Stimulated activated CD8-positive, alpha-beta memory T cell treated with anti-CD3 and anti-CD28 coated beads, Interleukin-15, amount 100 ng/mL, for 24 hours (primary cell): ENCODE results near the gene RAB11FIP2.
A peak's percentile ranks its signal among the peaks of the same experiment; 100 is the strongest.
"Not testable (repeated sequence)": the region's sequence is repeated elsewhere in the genome, so short reads cannot be mapped to it uniquely, and the experiment has no call there.

Experiments
- DNase-seq: peaks from one replicate; pipeline ENCODE4 v3.0.0-alpha.2; 2020; ENCODE audit warnings: low read depth

RAB11FIP2 gene, protein sequence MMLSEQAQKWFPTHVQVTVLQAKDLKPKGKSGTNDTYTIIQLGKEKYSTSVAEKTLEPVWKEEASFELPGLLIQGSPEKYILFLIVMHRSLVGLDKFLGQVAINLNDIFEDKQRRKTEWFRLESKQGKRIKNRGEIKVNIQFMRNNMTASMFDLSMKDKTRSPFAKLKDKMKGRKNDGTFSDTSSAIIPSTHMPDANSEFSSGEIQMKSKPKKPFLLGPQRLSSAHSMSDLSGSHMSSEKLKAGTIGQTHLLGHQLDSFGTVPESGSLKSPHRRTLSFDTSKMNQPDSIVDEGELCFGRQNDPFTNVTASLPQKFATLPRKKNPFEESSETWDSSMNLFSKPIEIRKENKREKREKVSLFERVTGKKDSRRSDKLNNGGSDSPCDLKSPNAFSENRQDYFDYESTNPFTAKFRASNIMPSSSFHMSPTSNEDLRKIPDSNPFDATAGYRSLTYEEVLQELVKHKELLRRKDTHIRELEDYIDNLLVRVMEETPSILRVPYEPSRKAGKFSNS

GRCh38 chr10:118046395-118047156 lies at the start of gene RAB11FIP2:
TSS of gene RAB11FIP2 (minus strand) at chr10:118046941. CDS start at chr10:118046163, 778 bp downstream.
- DNase-seq: peak; percentile 90

- DNase-seq: no peak
Observed at GRCh38 chr10:118096022-118096421, 49.3 kb upstream of the RAB11FIP2 start.

GRCh38 chr10:118092209-118092608 lies 45.5 kb upstream of the RAB11FIP2 start:
- DNase-seq: no peak

- DNase-seq: no peak
Observed at GRCh38 chr10:118080817-118081216, 34.1 kb upstream of the RAB11FIP2 start.

DNA sequence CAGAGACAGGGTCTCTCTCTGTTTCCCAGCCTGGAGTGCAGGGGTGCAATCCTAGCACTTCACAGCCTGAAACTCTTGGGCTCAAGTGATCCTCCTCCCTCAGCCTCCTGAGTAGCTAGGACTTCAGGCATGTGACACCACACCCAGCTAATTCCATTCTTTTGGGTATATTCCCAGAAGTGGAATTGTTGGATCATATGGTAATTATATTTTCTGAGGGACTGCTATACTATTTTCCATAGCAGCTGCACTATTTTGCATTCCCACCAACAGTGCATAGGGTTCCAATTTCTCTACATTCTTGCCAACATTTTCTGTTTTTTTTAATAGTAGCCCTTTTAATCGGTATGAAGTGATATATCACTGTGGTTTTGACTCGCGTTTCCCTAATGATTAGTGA lies 30.0 kb upstream of the RAB11FIP2 start:
- DNase-seq: no peak

GRCh38 chr10:118072840-118073239 lies 26.1 kb upstream of the RAB11FIP2 start:
- DNase-seq: no peak

- not testable (repeated sequence) for DNase-seq
Observed at GRCh38 chr10:118067389-118067788, 20.6 kb upstream of the RAB11FIP2 start.

GRCh38 chr10:118062798-118063238 lies 16.1 kb upstream of the RAB11FIP2 start:
- no peak for DNase-seq

DNA sequence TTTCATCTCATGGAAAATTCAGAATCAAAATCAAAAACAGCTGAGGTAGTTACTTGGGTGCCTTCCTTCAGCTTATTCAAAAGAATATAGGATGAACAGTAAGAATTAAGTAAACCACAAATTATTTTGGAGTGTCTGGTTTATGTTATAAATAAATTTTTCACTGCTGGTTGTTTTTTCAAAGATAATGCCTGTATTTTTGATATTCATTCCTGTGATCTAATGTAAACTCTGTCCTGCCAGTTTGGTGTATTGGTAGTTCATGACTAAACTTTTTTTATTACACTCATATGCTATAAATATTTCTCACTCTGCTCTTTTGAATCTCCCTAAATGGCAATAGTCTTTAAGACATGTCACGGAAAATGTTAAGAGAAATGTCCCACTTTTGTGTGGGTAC lies 11.6 kb upstream of the RAB11FIP2 start:
- no peak for DNase-seq

DNA sequence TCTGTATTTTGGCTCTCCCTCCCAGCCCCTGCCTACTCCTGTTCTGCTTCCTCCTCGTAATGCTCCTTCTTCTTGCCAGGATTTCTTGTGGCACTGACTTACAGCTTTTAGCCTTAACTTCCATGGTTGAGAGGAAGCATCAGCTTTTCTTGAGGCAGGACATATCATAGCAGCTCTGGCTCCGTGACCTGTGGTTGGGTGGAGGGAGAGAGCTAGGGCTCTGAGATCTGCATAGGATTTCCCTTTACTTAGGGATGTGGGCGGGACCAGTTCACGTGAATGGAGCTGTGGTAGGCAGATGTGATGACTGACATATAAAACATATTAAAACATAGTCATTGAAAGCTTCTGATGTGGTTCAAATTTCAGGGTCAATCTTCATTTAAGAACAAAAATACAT lies 10.6 kb upstream of the RAB11FIP2 start:
- no peak for DNase-seq

DNA sequence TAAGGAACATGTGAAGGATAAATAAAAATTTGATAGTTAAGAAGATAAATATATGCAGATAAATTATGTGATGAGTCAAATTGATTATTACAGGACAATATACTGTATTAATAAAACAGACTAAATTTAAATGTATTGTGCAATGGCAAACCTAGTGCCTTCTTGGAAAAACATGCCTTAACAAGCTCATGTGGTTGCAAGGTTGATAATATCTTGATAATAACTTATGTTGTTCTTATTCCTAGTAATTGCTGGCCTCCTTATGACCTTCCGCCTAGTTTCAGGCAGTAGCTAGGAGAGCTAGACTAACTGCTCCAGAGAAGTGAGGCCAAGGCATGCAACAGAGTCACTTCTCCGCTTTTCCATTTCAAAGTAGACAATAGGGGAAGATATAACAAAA lies 7.6 kb upstream of the RAB11FIP2 start:
- no peak for DNase-seq

DNA sequence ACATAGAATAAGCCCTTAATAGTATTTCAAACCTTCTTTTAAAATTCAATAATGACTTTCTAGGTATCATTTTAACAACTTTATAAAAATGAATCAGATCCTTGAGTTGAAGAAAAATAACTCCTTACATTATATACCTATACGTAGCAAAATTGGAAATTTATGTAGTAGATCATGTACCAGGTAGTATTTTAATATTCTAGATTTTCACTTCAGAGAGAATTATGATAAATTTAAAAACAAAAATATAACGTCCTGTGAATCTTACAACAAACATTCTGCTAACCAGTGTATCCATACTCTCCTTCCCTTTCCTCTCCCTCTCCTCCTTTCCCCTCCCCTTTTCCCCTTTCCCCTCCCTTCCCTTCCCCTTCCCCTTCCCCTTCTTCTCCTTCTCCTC lies 6.1 kb upstream of the RAB11FIP2 start:
- DNase-seq: no peak

DNA sequence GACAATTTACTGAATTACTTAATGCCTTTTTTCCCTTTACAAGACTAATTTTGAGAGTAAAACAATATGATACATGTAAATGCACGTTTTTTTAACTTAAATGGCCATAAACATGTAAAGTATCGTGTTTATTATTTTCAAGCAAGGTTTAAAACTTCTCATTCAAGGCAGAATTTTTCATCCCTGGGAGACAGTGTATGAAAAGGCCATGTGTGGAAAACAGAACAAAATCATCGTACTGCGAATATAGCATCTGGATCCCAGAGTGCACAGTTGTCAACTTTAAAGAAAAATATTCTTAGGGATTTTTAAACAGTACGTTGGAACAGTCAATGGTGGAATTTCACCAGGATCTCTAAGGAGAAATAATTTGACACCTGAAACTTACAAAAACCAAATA lies 1.1 kb upstream of the RAB11FIP2 start:
- no peak for DNase-seq

GRCh38 chr10:118047157-118047719 lies 497 bp upstream of the RAB11FIP2 start:
- DNase-seq: no peak

DNA sequence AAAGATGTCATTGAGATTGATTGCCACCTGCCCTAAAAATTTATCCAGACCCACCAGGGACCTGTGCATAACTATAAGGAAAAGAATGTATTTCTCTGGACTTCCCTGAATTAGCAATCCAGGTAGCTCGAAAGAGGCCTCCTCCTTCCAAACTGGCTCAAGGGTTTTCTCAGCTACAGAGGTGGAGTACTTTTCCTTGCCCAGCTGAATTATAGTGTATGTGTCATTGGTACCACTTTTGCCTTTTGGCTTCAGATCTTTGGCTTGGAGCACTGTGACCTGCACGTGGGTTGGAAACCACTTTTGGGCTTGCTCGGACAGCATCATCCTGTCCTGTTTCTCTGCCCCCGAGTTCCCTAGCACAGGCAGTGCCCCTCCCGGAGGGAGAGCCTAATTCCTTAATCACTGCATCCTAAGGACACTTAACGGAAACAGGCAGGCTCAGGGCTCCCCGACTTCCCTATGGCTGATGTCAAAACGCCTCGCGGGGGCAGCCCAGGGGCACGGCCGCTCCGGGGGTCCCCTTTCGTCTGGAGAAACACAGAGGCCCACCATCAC lies 825 bp downstream of the RAB11FIP2 start:
- DNase-seq: peak; percentile 4

- DNase-seq: no peak
Observed at GRCh38 chr10:118045158-118045836, 1.4 kb downstream of the RAB11FIP2 start.

DNA sequence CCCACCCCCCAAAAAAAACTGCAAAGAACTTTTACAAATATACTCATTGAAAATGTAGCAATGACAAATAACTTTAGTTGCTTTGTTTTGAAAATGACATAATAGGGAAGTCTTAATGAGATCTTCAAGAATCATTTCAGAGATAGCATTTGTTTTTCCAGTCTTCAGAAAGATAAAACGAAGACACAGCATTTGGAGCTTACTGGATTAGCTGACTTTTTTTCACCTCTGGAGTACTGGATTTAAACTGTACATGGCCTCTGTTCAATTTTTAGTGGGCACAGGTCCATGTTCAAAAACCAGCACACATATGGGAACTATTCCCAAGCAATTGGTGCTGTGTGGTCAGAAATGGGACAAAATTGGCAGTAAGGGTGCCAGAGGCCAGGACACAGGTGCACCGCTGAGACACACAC lies 3.9 kb downstream of the RAB11FIP2 start:
- DNase-seq: no peak

DNA sequence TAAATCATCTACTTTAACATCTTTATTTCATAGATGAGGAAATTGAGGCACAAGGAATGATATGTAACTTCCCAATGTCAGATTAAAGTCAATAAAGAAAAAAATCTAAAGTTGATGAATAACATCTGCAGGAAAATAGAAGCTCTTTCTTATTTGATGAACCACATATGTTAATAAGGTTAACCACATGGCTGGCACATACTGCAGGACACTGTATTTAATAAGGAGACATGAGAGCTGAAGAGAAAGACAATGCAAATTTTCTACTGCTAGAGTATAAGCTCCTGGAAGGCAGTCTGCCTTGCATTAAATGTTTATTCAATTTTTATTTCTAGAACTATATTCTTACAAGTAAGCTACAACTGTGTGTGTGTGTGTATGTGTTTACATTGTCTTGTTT lies 4.4 kb downstream of the RAB11FIP2 start:
- no peak for DNase-seq

DNA sequence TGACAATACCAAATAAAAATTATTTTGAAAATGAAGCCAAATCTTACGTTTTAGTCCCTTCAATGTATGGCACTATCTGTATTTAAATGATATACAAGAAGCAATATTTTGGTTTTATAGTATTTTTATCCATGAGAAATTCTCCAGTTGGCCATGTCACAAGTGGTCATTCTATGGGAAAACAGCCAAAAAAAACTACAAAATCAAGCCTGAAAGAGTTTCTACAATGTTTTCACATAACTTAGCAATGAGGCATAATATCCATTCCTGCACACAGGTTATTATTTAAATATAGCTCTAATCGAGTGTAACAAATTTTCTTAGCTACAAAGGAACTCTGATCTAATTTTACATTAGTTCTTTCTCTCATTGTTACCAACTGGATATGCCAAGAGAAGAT lies 5.4 kb downstream of the RAB11FIP2 start:
- DNase-seq: no peak

GRCh38 chr10:118036281-118036875 lies 10.4 kb downstream of the RAB11FIP2 start:
- DNase-seq: no peak

DNA sequence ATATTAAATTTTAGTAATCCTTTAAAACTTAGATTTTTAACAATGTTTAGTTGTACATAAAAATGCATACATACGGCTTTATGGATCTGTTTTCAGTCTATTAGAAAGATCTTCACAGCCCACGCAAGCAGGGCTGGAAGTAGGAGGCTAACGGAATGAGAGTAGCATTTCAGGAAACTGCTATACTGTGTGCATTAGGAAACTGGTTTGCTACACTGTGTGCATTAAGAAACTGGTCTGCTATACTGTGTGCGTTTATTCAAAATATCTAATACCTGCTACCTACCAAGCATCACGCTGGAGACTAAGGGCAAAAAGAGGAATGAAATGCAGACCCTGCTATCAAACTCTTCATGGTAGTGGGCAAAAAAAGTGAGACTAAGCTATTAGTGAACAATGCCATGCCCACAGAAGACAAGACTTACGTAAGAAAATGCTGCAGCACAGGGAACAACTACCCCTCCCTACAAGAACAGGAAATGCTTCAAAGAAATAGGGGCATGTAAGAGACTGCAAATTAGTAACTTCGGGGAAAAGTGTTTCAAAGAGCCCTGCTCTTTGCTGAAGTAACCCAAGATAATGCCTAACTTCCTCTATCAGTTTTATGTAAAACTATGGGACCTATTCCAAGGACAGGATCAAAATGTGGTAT lies 11.3 kb downstream of the RAB11FIP2 start:
- no peak for DNase-seq
